ENCODE data around the gene PIK3R5. TPM values are rescaled to one million over a fixed set of nuclear protein-coding genes. Genes with fewer than 3 reads are reported as not detected.

PIK3R5 gene
- polyA plus RNA-seq, 2 of the 4 experiments (the other 2 are of a cell fraction) = 0.01 TPM; not detected in 1

DNA sequence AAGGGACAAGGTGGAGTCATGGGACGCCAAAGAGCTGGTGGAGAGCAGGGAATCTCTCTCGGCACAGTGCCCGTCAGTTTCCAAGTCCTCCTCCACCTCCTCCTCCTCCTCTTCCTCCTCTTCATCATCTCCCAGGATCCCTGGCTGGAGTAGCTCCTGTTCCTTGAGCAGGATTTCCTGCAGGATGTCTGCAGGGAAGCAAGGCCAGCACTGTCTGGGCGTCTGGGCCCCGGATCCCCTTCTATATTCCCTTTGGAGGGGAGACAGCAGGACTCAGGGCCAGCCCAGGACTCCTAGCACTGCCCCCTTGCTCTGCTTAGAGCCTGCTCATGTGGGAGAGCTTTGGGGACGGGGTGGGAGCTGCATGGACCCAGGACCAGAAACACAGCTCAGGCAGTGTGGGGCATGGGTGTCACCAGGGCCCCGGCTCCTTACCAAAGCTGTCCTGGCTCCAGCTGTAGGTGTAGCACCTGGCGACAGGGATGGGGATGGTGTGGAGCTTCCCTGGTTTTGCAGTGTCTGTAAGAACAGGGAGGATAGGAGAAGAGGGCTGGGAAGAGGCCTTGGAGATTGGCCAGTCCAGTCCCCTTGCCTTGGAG lies 76.7 kb downstream of the PIK3R5 start:
- H3K4me3 ChIP-seq = no peak overlapping the region
- POLR2A ChIA-PET = interaction anchor here (0.7 kb wide), 1 partner anchor 633 kb away, joined by 4 read pairs; no protein-coding TSS in a partner anchor
- FAIRE-seq = no peak
- no peak for DNase-seq (ENCODE audit: low read depth in 1 of 2, low spot score in 1 of 2)
- no peak overlapping the region for H3K4me2 ChIP-seq
- CTCF ChIA-PET = interaction anchor here (0.5 to 10.8 kb wide), 56 partner anchors 9 to 666 kb away, joined by 3 to 158 read pairs (median 4); partner anchors contain the start of gene MFSD6L
- no peaks in the 10 kb centered on the region for H3K9me3 ChIP-seq
- peak; percentile 5 to 28; a peak in 3 of 6 replicates for ATAC-seq
- no peak overlapping the region for H3K27ac ChIP-seq
- 41% methylated on average over 8 of the region's 8 CpGs for WGBS (ENCODE audit: missing lambda C conversion rate)
- TF ChIP-seq PHF8 (IDR thresholded peaks at IDR 0.05; ENCODE audit: borderline replicate concordance, low read depth) = no peak
- 0 out of 3 replicates have a peak, but pooled peaks cover 3% of the 10 kb centered on the region for H3K4me1 ChIP-seq

- peak; percentile 69 to 84 for DNase-seq (ENCODE audit: low read depth in 1 of 2, low spot score in 1 of 2)
- ChIA-PET CTCF (interaction anchor here (0.6 to 10.8 kb wide), 51 partner anchors 9 to 667 kb away, joined by 3 to 158 read pairs (median 4); partner anchors contain the start of gene MFSD6L), POLR2A (interaction anchor here (0.7 kb wide), 1 partner anchor 634 kb away, joined by 4 read pairs; no protein-coding TSS in a partner anchor)
- Histone ChIP-seq H3K4me3 (no peak overlapping the region), H3K4me2 (peak overlapping the region; percentile 41; the same call in 1 of the 3 replicates), H3K9me3 (no peaks in the 10 kb centered on the region), H3K4me1 (0 out of 3 replicates have a peak, but pooled peaks cover 3% of the 10 kb centered on the region), H3K27ac (0 out of 6 replicates have a peak overlapping the region, but pooled peaks of 1 of the 2 experiments have one; percentile 11)
- peak; percentile 85 to 96 for ATAC-seq
- TF ChIP-seq CHD4 (IDR thresholded peaks at IDR 0.05; ENCODE audit: borderline replicate concordance) (no peak), RFX5 (IDR thresholded peaks at IDR 0.05) (no peak), FOXS1 (CRISPR knock-in tag; IDR thresholded peaks at IDR 0.05) (no peak), HEYL (CRISPR knock-in tag; IDR thresholded peaks at IDR 0.05) (no peak), PBX3 (IDR thresholded peaks at IDR 0.05) (no peak), SMC3 (IDR thresholded peaks at IDR 0.05) (peak; percentile 61), ZFP36 (IDR thresholded peaks at IDR 0.05; ENCODE audit: borderline replicate concordance, partially characterized antibody) (no peak), ZSCAN20 (CRISPR knock-in tag; IDR thresholded peaks at IDR 0.05) (no peak), SREBF2 (IDR thresholded peaks at IDR 0.05) (no peak), RAD21 (conservative IDR thresholded peaks at IDR 0.05 in 1 of 2, IDR thresholded peaks at IDR 0.05 in 1 of 2) (peak; percentile 72 to 75)
- TF ChIP-seq, protein P1, sequence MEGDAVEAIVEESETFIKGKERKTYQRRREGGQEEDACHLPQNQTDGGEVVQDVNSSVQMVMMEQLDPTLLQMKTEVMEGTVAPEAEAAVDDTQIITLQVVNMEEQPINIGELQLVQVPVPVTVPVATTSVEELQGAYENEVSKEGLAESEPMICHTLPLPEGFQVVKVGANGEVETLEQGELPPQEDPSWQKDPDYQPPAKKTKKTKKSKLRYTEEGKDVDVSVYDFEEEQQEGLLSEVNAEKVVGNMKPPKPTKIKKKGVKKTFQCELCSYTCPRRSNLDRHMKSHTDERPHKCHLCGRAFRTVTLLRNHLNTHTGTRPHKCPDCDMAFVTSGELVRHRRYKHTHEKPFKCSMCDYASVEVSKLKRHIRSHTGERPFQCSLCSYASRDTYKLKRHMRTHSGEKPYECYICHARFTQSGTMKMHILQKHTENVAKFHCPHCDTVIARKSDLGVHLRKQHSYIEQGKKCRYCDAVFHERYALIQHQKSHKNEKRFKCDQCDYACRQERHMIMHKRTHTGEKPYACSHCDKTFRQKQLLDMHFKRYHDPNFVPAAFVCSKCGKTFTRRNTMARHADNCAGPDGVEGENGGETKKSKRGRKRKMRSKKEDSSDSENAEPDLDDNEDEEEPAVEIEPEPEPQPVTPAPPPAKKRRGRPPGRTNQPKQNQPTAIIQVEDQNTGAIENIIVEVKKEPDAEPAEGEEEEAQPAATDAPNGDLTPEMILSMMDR (IDR thresholded peaks at IDR 0.05) = peak; percentile 65; the same call in 2 of the 3 replicates
- FAIRE-seq = peak; percentile 61
- WGBS (ENCODE audit: missing lambda C conversion rate) = 59% methylated on average over 38 of the region's 39 CpGs
Measured at GRCh38 chr17:8887834-8888703, 77.4 kb downstream of the PIK3R5 start.

GRCh38 chr17:8887301-8887700 lies 78.2 kb downstream of the PIK3R5 start:
- no peak for DNase-seq (ENCODE audit: low read depth in 1 of 2, low spot score in 1 of 2)

More at GRCh38 chr17:8887301-8887700, 78.2 kb downstream of the PIK3R5 start:
- Histone ChIP-seq H3K4me1 (0 out of 3 replicates have a peak, but pooled peaks cover 3% of the 10 kb centered on the region), H3K9me3 (no peaks in the 10 kb centered on the region), H3K27ac (no peak overlapping the region), H3K4me3 (no peak overlapping the region), H3K4me2 (no peak overlapping the region)
- TF ChIP-seq EHF (CRISPR knock-in tag; IDR thresholded peaks at IDR 0.05) (no peak), CHD4 (IDR thresholded peaks at IDR 0.05; ENCODE audit: borderline replicate concordance) (no peak), PHF8 (IDR thresholded peaks at IDR 0.05; ENCODE audit: borderline replicate concordance, low read depth) (no peak)
- ATAC-seq (no peak), FAIRE-seq (no peak)
- ChIA-PET POLR2A (no interaction called here), CTCF (interaction anchor here (0.6 to 10.8 kb wide), 6 partner anchors 8 to 1782 kb away, joined by 3 to 158 read pairs (median 10); no protein-coding TSS in a partner anchor)
- 81% methylated on average over 11 of the region's 11 CpGs for WGBS (ENCODE audit: missing lambda C conversion rate)

All from A549 (cell line).